D721Med (cell line): ENCODE results near the gene STAB2.
"Not testable (repeated sequence)": the region's sequence is repeated elsewhere in the genome, so short reads cannot be mapped to it uniquely, and the experiment has no call there.

Source experiments
- DNase-seq: peaks from one replicate; pipeline ENCODE4 v3.0.0; 2011; ENCODE audit warnings: low spot score; ENCODE audit not compliant: insufficient read length
- FAIRE-seq: peaks from 2 replicates; lab custom pipeline; 2011; peaks lifted over from hg19 to GRCh38; lab: Jason Lieb, UNC
- TF ChIP-seq, protein P1 (sequence below): IDR thresholded peaks from 2 replicates; pipeline ENCODE4 v1.5.1; 2012; ENCODE audit warnings: mild to moderate bottlenecking, control low read depth; ENCODE audit not compliant: insufficient read depth; ENCODE audit errors: missing control alignments

Gene STAB2

GRCh38 chr12:103802586-103802886 is 215.5 kb downstream of the STAB2 start:
- FAIRE-seq, result no peak
- no peak for DNase-seq
- TF ChIP-seq, protein P1, sequence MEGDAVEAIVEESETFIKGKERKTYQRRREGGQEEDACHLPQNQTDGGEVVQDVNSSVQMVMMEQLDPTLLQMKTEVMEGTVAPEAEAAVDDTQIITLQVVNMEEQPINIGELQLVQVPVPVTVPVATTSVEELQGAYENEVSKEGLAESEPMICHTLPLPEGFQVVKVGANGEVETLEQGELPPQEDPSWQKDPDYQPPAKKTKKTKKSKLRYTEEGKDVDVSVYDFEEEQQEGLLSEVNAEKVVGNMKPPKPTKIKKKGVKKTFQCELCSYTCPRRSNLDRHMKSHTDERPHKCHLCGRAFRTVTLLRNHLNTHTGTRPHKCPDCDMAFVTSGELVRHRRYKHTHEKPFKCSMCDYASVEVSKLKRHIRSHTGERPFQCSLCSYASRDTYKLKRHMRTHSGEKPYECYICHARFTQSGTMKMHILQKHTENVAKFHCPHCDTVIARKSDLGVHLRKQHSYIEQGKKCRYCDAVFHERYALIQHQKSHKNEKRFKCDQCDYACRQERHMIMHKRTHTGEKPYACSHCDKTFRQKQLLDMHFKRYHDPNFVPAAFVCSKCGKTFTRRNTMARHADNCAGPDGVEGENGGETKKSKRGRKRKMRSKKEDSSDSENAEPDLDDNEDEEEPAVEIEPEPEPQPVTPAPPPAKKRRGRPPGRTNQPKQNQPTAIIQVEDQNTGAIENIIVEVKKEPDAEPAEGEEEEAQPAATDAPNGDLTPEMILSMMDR, result no peak

- no peak for FAIRE-seq
- DNase-seq, result no peak
- TF ChIP-seq, protein P1, result no peak
Measured at GRCh38 chr12:103803847-103804246, 216.8 kb downstream of the STAB2 start.

DNA sequence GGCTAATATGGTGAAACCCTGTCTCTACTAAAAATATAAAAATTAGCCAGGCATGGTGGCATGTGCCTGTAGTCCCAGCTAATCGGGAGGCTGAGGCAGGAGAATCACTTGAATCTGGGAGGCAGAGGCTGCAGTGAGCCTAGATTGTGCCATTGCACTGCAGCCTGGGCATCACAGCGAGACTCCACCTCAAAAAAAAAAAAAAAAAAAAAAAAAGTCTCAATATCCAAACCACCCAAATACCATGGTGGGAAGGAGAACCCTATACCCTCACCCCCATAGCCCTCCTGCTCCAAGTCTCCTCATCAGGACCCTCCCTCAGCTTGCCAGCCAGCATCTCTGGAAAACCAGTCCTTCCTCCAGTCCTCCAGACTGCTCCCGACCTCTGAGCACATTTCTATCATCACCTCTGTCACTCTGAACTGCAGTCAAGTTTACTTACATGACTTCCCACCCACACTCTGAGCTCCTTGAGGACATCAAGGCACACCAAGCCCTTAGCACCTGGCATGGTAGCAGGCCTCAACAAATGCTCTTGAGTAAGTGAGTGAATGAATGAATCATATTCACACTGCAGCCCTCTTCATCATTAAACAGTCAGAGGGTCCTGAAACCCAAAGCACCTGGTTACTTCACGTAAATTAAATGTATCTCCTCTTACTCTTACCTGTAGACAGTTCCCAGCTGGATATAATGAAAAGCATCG is 218.7 kb downstream of the STAB2 start:
- TF ChIP-seq, protein P1, result no peak
- FAIRE-seq, result no peak
- DNase-seq, result no peak

DNA sequence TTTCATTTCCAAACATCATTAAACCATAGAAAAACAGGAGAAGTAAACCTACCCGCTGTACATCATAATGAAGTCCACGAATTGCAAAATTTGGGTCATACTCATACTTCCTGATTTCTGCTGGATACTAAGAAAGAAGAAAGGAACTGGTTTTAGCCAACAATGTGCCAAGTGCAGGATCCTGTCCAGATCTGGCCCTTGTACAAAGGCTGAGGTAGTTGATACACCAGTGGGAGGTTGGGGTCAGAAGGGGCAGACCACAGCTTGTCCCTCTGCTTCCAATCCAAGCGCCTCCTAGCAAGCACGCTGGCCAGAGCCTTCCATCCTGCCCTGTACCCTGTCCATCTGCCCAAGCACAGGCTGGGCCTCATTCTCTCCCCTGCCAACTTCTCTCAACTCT is 219.7 kb downstream of the STAB2 start:
- FAIRE-seq (no peak), DNase-seq (no peak)
- TF ChIP-seq, protein P1, result no peak

DNA sequence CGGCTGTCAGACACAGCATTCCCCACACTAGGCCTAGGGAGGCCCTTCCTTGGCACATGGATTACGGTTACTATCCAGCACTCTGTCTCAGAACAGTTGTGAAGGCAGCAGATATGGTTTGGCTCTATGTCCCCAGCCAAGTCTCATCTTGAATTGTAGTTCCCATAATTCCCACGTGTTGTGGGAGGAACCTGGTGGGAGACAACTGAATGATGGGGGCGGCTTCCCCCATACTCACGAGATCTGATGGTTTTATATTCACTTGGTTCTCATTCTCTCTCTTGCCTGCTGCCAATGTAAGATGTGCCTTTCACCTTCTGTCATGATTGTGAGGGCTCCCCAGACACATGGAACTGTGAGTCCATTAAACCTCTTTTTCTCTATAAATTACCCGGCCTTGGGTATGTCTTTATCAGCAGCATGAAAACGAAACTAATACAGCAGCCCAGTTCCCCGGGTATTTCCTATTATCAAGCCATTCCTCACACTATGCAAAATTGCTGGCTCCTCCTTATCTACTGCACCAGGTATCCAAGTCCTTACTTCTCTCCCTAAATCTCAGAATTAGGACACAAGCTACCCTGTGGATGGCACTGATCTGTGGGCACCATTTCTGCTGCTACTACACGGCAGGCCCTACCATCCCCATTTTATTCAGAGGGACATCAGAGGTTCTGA is 220.6 kb downstream of the STAB2 start:
- FAIRE-seq (no peak), DNase-seq (no peak)
- TF ChIP-seq, protein P1, result no peak

- no peak for FAIRE-seq
- TF ChIP-seq, protein P1, result no peak
- DNase-seq, result no peak
Measured at GRCh38 chr12:103808239-103808880, 221.3 kb downstream of the STAB2 start.

GRCh38 chr12:103809154-103809553 is 222.1 kb downstream of the STAB2 start:
- TF ChIP-seq, protein P1, result no peak
- DNase-seq (no peak), FAIRE-seq (no peak)

- not testable (repeated sequence) for FAIRE-seq, DNase-seq
Measured at GRCh38 chr12:103809639-103810038, 222.6 kb downstream of the STAB2 start.
